ENCODE measurements around the gene CD83. TPM values are rescaled to one million over a fixed set of nuclear protein-coding genes. Genes with fewer than 3 reads are reported as not detected.
A peak's percentile ranks its signal among the peaks of the same experiment; 100 is the strongest.
"Not testable (repeated sequence)": the region's sequence is repeated elsewhere in the genome, so short reads cannot be mapped to it uniquely, and the experiment has no call there.

Gene CD83
- total RNA-seq: 1.8 TPM
- long read RNA-seq, partial matches to known transcripts: 2 of 4 reads
- long read RNA-seq, other reads (novel, unspliced or antisense): 0 of 4 reads

- TF ChIP-seq CTCF (IDR thresholded peaks at IDR 0.05; ENCODE audit: borderline replicate concordance): peak; percentile 23
- H3K9me3 ChIP-seq (replicated peaks): no peaks in the 10 kb centered on the region
- H3K27ac ChIP-seq (replicated peaks): peak within 1 kb of the TSS; percentile 60
- H3K36me3 ChIP-seq: no peaks in the 10 kb centered on the region
- peak within 1 kb of the TSS; percentile 80 for H3K4me3 ChIP-seq
- H3K27me3 ChIP-seq (ENCODE audit: low read depth): no peaks in the 10 kb centered on the region
- H3K4me1 ChIP-seq: peaks cover 23% of the 10 kb centered on the region
- DNase-seq: peak; percentile 71
- intact Hi-C loops (cut with micrococcal nuclease): no loop called here
These were observed at the start of gene CD83 for GRCh38 chr6:14117158-14118090. CD83 (plus strand) TSS chr6:14117772; CDS start chr6:14117812, 40 bp downstream.

- DNase-seq: no peak
- H3K9me3 ChIP-seq (replicated peaks): no peaks in the 10 kb centered on the region
- no peak overlapping the region for H3K4me3 ChIP-seq
- intact Hi-C loops (cut with micrococcal nuclease): loop anchor here (10.0 kb wide), 1 partner anchor 153 kb away; no protein-coding TSS in a partner anchor
- H3K4me1 ChIP-seq: no peaks in the 10 kb centered on the region
- no peak overlapping the region for H3K27ac ChIP-seq (replicated peaks)
- H3K27me3 ChIP-seq (ENCODE audit: low read depth): peaks cover 4% of the 10 kb centered on the region
- no peaks in the 10 kb centered on the region for H3K36me3 ChIP-seq
- TF ChIP-seq CTCF (IDR thresholded peaks at IDR 0.05; ENCODE audit: borderline replicate concordance): no peak
These were observed 49.4 kb upstream of the CD83 start for GRCh38 chr6:14068133-14068532.

- H3K4me3 ChIP-seq: no peak overlapping the region
- H3K27me3 ChIP-seq (ENCODE audit: low read depth): no peaks in the 10 kb centered on the region
- no peaks in the 10 kb centered on the region for H3K4me1 ChIP-seq
- H3K27ac ChIP-seq (replicated peaks): no peak overlapping the region
- H3K9me3 ChIP-seq (replicated peaks): no peaks in the 10 kb centered on the region
- no peak for DNase-seq
- H3K36me3 ChIP-seq: no peaks in the 10 kb centered on the region
- intact Hi-C loops (cut with micrococcal nuclease): loop anchor here (10.0 kb wide), 1 partner anchor 154 kb away; no protein-coding TSS in a partner anchor
- no peak for TF ChIP-seq CTCF (IDR thresholded peaks at IDR 0.05; ENCODE audit: borderline replicate concordance)
These were observed 48.9 kb upstream of the CD83 start for GRCh38 chr6:14068623-14069022.

GRCh38 chr6:14070457-14070856 is 47.1 kb upstream of the CD83 start:
- no peak for TF ChIP-seq CTCF (IDR thresholded peaks at IDR 0.05; ENCODE audit: borderline replicate concordance)
- intact Hi-C loops (cut with micrococcal nuclease): no loop called here
- H3K36me3 ChIP-seq: no peaks in the 10 kb centered on the region
- H3K27ac ChIP-seq (replicated peaks): no peak overlapping the region
- no peak overlapping the region for H3K4me3 ChIP-seq
- H3K9me3 ChIP-seq (replicated peaks): no peaks in the 10 kb centered on the region
- no peaks in the 10 kb centered on the region for H3K27me3 ChIP-seq (ENCODE audit: low read depth)
- H3K4me1 ChIP-seq: peaks cover 9% of the 10 kb centered on the region
- no peak for DNase-seq

GRCh38 chr6:14072084-14072483 is 45.5 kb upstream of the CD83 start:
- H3K9me3 ChIP-seq (replicated peaks): no peaks in the 10 kb centered on the region
- no peaks in the 10 kb centered on the region for H3K36me3 ChIP-seq
- no peak for TF ChIP-seq CTCF (IDR thresholded peaks at IDR 0.05; ENCODE audit: borderline replicate concordance)
- H3K27me3 ChIP-seq (ENCODE audit: low read depth): no peaks in the 10 kb centered on the region
- no peak overlapping the region for H3K27ac ChIP-seq (replicated peaks)
- H3K4me3 ChIP-seq: no peak overlapping the region
- peaks cover 12% of the 10 kb centered on the region for H3K4me1 ChIP-seq
- DNase-seq: no peak
- intact Hi-C loops (cut with micrococcal nuclease): no loop called here

- peaks cover 12% of the 10 kb centered on the region for H3K4me1 ChIP-seq
- H3K27me3 ChIP-seq (ENCODE audit: low read depth); H3K9me3 ChIP-seq (replicated peaks); H3K36me3 ChIP-seq; intact Hi-C loops (cut with micrococcal nuclease); H3K4me3 ChIP-seq; DNase-seq; H3K27ac ChIP-seq (replicated peaks): not testable (repeated sequence)
These were observed 43.8 kb upstream of the CD83 start for GRCh38 chr6:14073561-14074354.
